OCI-LY3 (cell line): ENCODE data around the gene BCOR.

Experiments
- H2AFZ ChIP-seq: fragments of 200-600, 300-600 bp; shearing (Covaris generic); 2 replicates; pipeline ENCODE4 v1.6.0; 2014; ENCODE audit warnings: antibody characterized with exemption, low read depth, low read length
- H3K27ac ChIP-seq: fragments of 200-600, 300-600 bp; sonication (generic); 2 replicates; pipeline ENCODE4 v1.5.1; 2014; ENCODE audit warnings: mild to moderate bottlenecking, low read length, moderate library complexity, mixed read lengths
- H3K27me3 ChIP-seq: fragments of 200-600, 300-600 bp; sonication (generic); 2 replicates; pipeline ENCODE4 v1.6.1; 2014; ENCODE audit warnings: low read depth, low read length, mixed read lengths
- H3K36me3 ChIP-seq: fragments of 200-600, 300-600 bp; sonication (generic); replicated peaks from 2 replicates; pipeline ENCODE3; 2014; ENCODE audit warnings: low read depth, low read length, mixed read lengths
- H3K4me1 ChIP-seq: fragments of 300-600, 200-600 bp; sonication (generic); 2 replicates; pipeline ENCODE4 v1.6.1; 2014; ENCODE audit warnings: low read length, mixed read lengths
- H3K4me2 ChIP-seq: fragments of 200-600, 300-600 bp; sonication (generic); 2 replicates; pipeline ENCODE4 v1.6.1; 2014; ENCODE audit warnings: low read length, mixed read lengths
- H3K4me3 ChIP-seq: fragments of 300-600, 200-600 bp; sonication (generic); 2 replicates; pipeline ENCODE4 v1.5.1; 2014; ENCODE audit warnings: antibody characterized with exemption, mild to moderate bottlenecking, low read length, moderate library complexity
- H3K79me2 ChIP-seq: fragments of 300-600, 200-600 bp; shearing (Covaris generic); 2 replicates; pipeline ENCODE4 v1.6.1; 2014; ENCODE audit warnings: mild to moderate bottlenecking, low read length, mixed read lengths
- H3K9ac ChIP-seq: fragments of 300-600, 200-600 bp; shearing (Covaris generic); 2 replicates; pipeline ENCODE4 v1.6.0; 2014; ENCODE audit warnings: mild to moderate bottlenecking, low read length, moderate library complexity
- H3K9me3 ChIP-seq: fragments of 200-600, 300-600 bp; shearing (Covaris generic); 2 replicates; pipeline ENCODE4 v1.6.1; 2014; ENCODE audit warnings: low read length, mixed read lengths; ENCODE audit not compliant: insufficient read depth
- H4K20me1 ChIP-seq: fragments of 200-600, 300-600 bp; sonication (generic); 2 replicates; pipeline ENCODE4 v1.6.1; 2016; ENCODE audit warnings: low read length, mixed read lengths; ENCODE audit not compliant: insufficient read depth
- EZH2phosphoT487 ChIP-seq: fragments of 200-600 bp; shearing (Covaris generic); IDR thresholded peaks from 2 replicates; pipeline ENCODE4 v1.6.1; 2018; ENCODE audit warnings: antibody characterized with exemption, mixed run types, low read depth
- TF ChIP-seq, protein P1 (sequence below): fragments of 200-600, 300-600 bp; sonication (generic); IDR thresholded peaks from 2 replicates; pipeline ENCODE4 v1.5.1; 2014; ENCODE audit warnings: antibody characterized with exemption, low read length, low read depth

BCOR gene

DNA sequence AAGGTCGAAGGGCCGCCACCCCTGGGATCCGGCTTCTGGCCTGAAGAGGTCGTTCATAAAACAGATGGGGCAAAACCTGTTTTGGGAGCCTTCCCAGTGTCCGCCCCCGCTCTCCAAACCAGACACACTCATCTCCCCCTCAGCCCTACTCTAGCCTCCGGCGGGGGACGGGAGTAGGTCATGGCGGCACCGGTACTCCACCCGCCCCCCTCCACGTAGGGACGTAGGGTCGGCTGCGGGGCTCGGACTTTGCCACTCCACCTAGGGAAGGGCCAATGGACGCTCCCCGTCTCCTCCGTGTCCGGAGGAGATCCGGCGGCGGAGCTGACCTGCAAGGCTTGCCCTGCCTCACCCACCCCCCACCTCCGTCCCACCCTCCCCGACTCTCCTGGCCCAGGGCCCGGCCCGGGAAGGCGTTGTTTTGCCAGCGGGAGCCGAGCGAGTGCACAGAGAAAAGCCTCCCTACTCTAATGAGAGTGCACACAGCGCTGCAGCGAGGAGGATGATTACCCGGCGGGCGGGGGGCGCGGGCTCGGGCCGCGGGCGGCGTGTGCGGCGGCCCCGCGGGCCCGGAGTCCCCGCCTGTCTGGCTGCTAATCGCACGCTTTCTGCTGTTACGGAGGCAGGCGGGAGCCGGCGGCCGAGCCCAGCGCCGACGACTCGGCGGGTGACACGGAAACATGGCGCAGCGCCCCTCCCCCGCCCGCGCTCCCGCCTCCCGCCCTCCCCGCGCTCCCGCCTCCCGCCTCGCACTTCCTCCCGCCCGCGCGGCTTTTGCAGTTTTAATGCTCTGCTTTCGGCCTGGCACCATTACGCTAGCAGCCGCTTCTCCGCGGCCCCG lies 8.3 kb upstream of the BCOR start:
- H3K36me3 ChIP-seq = peaks cover 5% of the 10 kb centered on the region
- peak overlapping the region; percentile 90 for H3K4me3 ChIP-seq
- peak overlapping the region; percentile 89 for H3K4me2 ChIP-seq
- no peaks in the 10 kb centered on the region for H3K9me3 ChIP-seq
- H4K20me1 ChIP-seq = peaks cover 10% of the 10 kb centered on the region; the same call in 1 of the 2 replicates
- H3K4me1 ChIP-seq = peaks cover 35% of the 10 kb centered on the region
- H3K27me3 ChIP-seq = peaks cover 9% of the 10 kb centered on the region; the same call in 1 of the 2 replicates
- peaks cover 9% of the 10 kb centered on the region; the same call in 1 of the 2 replicates for H3K79me2 ChIP-seq
- peak overlapping the region; percentile 43 for H3K27ac ChIP-seq
- TF ChIP-seq, protein P1, sequence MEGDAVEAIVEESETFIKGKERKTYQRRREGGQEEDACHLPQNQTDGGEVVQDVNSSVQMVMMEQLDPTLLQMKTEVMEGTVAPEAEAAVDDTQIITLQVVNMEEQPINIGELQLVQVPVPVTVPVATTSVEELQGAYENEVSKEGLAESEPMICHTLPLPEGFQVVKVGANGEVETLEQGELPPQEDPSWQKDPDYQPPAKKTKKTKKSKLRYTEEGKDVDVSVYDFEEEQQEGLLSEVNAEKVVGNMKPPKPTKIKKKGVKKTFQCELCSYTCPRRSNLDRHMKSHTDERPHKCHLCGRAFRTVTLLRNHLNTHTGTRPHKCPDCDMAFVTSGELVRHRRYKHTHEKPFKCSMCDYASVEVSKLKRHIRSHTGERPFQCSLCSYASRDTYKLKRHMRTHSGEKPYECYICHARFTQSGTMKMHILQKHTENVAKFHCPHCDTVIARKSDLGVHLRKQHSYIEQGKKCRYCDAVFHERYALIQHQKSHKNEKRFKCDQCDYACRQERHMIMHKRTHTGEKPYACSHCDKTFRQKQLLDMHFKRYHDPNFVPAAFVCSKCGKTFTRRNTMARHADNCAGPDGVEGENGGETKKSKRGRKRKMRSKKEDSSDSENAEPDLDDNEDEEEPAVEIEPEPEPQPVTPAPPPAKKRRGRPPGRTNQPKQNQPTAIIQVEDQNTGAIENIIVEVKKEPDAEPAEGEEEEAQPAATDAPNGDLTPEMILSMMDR = no peak
- H2AFZ ChIP-seq = no peak overlapping the region
- H3K9ac ChIP-seq = peak overlapping the region; percentile 93

DNA sequence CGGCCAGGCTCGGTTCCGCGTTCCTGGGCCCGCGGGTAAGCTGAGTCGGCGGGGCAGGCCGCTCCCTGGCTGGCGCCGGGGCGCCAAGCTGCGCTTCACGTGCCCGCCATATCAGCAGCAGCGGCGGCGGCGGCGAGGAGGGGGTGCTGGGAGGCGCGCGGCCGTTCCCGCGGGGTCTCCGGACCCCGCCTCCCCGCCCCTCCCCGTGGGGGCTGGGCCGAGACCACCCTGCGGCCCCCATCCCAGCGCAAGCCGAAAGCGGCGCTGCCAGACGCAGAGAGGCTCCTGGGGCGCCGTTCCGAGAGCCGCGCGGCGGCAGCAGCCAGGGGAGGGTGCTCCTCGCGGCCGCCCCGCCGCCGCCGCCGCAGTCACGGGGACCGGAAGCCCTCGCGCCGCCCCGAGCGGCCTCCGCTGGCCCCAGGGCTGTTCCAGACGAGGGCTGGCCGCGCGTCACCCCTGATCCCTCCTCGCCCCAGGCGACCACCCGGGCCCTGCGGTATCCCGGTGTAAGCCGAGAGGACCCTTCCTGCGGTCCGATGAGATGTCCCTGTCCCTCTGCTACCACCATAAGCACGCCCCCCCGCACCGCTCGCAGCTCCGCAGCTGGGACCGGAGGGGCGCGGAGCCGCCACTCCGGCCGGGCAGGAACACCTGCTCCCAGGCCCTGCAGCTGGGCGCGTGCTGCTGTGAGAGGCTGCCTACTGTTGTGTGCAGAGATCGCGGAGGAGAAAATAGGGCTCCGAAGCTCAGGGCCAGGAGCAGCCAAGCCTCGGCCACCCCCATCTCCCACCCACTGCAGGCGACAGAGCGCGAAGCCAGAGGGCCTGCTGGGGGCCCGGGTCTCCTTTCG lies 7.5 kb upstream of the BCOR start:
- H3K27ac ChIP-seq = peak overlapping the region; percentile 43
- H3K9me3 ChIP-seq = no peaks in the 10 kb centered on the region
- peak overlapping the region; percentile 93 for H3K9ac ChIP-seq
- H3K4me2 ChIP-seq = peak overlapping the region; percentile 89
- H3K79me2 ChIP-seq = peaks cover 9% of the 10 kb centered on the region; the same call in 1 of the 2 replicates
- peaks cover 44% of the 10 kb centered on the region for H3K4me1 ChIP-seq
- peaks cover 5% of the 10 kb centered on the region for H3K36me3 ChIP-seq
- peak overlapping the region; percentile 90 for H3K4me3 ChIP-seq
- TF ChIP-seq, protein P1 = no peak
- no peak for TF ChIP-seq EZH2phosphoT487
- peaks cover 10% of the 10 kb centered on the region; the same call in 1 of the 2 replicates for H4K20me1 ChIP-seq
- H3K27me3 ChIP-seq = peaks cover 9% of the 10 kb centered on the region; the same call in 1 of the 2 replicates
- H2AFZ ChIP-seq = no peak overlapping the region

DNA sequence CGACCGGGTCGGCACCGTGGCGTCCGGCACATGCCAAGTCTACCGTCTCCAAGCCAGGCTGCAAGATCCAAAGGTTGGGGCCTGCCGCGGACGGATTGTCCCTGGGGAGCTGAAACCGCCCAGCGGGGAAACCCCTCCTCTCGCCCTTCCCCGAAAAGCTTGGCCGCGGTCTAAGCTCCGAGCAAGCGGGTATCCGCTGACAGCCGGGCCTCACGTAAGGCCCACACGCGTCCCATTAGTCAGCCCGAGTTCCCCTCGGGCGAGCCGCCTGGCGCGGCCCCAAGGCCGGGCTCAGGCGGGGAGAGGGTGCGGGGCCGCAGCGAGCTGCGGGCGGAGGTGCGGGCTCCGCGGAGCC lies 6.8 kb upstream of the BCOR start:
- peaks cover 9% of the 10 kb centered on the region; the same call in 1 of the 2 replicates for H3K27me3 ChIP-seq
- H3K79me2 ChIP-seq = peaks cover 9% of the 10 kb centered on the region; the same call in 1 of the 2 replicates
- peak overlapping the region; percentile 90 for H3K4me3 ChIP-seq
- peaks cover 45% of the 10 kb centered on the region for H3K4me1 ChIP-seq
- no peaks in the 10 kb centered on the region for H3K9me3 ChIP-seq
- peak overlapping the region; percentile 43; the same call in 1 of the 2 replicates for H3K27ac ChIP-seq
- no peak overlapping the region for H2AFZ ChIP-seq
- peaks cover 10% of the 10 kb centered on the region; the same call in 1 of the 2 replicates for H4K20me1 ChIP-seq
- TF ChIP-seq EZH2phosphoT487 = no peak
- TF ChIP-seq, protein P1 = no peak
- H3K36me3 ChIP-seq = peaks cover 5% of the 10 kb centered on the region
- peak overlapping the region; percentile 93 for H3K9ac ChIP-seq
- H3K4me2 ChIP-seq = peak overlapping the region; percentile 89
